PC-9 (cell line): ENCODE results near the gene PKNOX2. TPM values are rescaled to one million over a fixed set of nuclear protein-coding genes. Genes with fewer than 3 reads are reported as not detected.

Experiments used
- BruUV-seq: library from RNA; stranded (reverse); fragments of 400-500 nt; replicated peaks from 2 replicates; lab custom pipeline; 2021; lab: Mats Ljungman, UMichigan
- CTCF ChIA-PET: fragments of 300-600 bp; sonication (Branson Sonifier 250); formaldehyde crosslinking; loops from one replicate; lab custom pipeline; 2022; ENCODE audit warnings: antibody characterized with exemption; lab: Charles Lee
- POLR2A ChIA-PET: fragments of 300-600 bp; sonication (Branson Sonifier 250); formaldehyde crosslinking; loops from one replicate; lab custom pipeline; 2022; ENCODE audit warnings: antibody characterized with exemption; ENCODE audit not compliant: unreplicated experiment; lab: Charles Lee
- DNase-seq, 2 experiments: peaks; one replicate each; pipeline versions ENCODE4 v3.0.0 to v3.0.0-alpha.2; 2015 to 2022; ENCODE audit warnings: mixed read lengths in 1 of 2
- H2AFZ ChIP-seq: fragments of 200-600 bp; sonication (generic); 2 replicates; pipeline ENCODE4 v1.8.1; 2017; ENCODE audit warnings: antibody characterized with exemption
- H3F3A ChIP-seq: fragments of 200-600 bp; sonication (generic); 2 replicates; pipeline ENCODE4 v1.8.1; 2017; ENCODE audit warnings: antibody characterized with exemption, mild to moderate bottlenecking, low read depth; ENCODE audit not compliant: insufficient read depth
- H3K27ac ChIP-seq: fragments of 200-600 bp; sonication (generic); 2 replicates; pipeline ENCODE4 v1.6.1; 2016; ENCODE audit warnings: mixed run types
- H3K27me3 ChIP-seq: fragments of 200-600 bp; sonication (generic); 2 replicates; pipeline ENCODE4 v1.6.1; 2016; ENCODE audit warnings: low read depth, mixed run types; ENCODE audit not compliant: insufficient read depth
- H3K36me3 ChIP-seq: fragments of 200-600 bp; sonication (generic); 2 replicates; pipeline ENCODE4 v1.6.1; 2016; ENCODE audit warnings: low read depth, mixed run types
- H3K4me1 ChIP-seq: fragments of 200-600 bp; sonication (generic); replicated peaks from 2 replicates; pipeline ENCODE4 v1.6.1; 2016; ENCODE audit warnings: mixed run types; ENCODE audit not compliant: insufficient read depth
- H3K4me2 ChIP-seq: fragments of 200-600 bp; sonication (generic); 2 replicates; pipeline ENCODE4 v1.6.1; 2017; ENCODE audit warnings: mixed run types
- H3K4me3 ChIP-seq: fragments of 200-600 bp; sonication (generic); 2 replicates; pipeline ENCODE4 v1.6.1; 2016; ENCODE audit warnings: mixed run types
- H3K79me2 ChIP-seq: fragments of 200-600 bp; sonication (generic); 2 replicates; pipeline ENCODE4 v1.6.1; 2017; ENCODE audit warnings: low read depth, mixed run types
- H3K9me2 ChIP-seq: fragments of 200-600 bp; sonication (generic); 2 replicates; pipeline ENCODE4 v1.8.1; 2017; ENCODE audit warnings: mild to moderate bottlenecking; ENCODE audit not compliant: insufficient read depth
- H3K9me3 ChIP-seq: fragments of 200-600 bp; sonication (generic); 2 replicates; pipeline ENCODE4 v1.8.1; 2016; ENCODE audit warnings: low read depth; ENCODE audit not compliant: insufficient read depth
- H4K20me1 ChIP-seq: fragments of 200-600 bp; sonication (generic); 2 replicates; pipeline ENCODE4 v1.8.1; 2017; ENCODE audit not compliant: insufficient read depth
- CTCF ChIP-seq: fragments of 200-600 bp; sonication (generic); conservative IDR thresholded peaks from 2 replicates; pipeline ENCODE4 v1.6.1; 2017; ENCODE audit warnings: mixed run types, antibody characterized with exemption, mild to moderate bottlenecking, moderate library complexity
- EZH2 ChIP-seq: fragments of 200-600 bp; sonication (generic); IDR thresholded peaks from 2 replicates; pipeline ENCODE4 v1.8.0; 2017; ENCODE audit warnings: antibody characterized with exemption, low read depth
- intact Hi-C: fragments of 100-400 bp; cut with micrococcal nuclease; formaldehyde crosslinking; loops from one replicate; pipeline ENCODE4 v1.10.0; 2022; ENCODE audit not compliant: unreplicated experiment
- total RNA-seq: library from RNA; stranded (reverse); gene quantifications from 2 replicates; pipeline ENCODE4 v1.2.3, GENCODE V29; 2021

PKNOX2 gene
- total RNA-seq, 1 experiment from 2014 or later, result not detected

- TF ChIP-seq CTCF (no peak), EZH2 (no peak)
- Histone ChIP-seq H3K4me3 (no peak overlapping the region), H3K27me3 (no peaks in the 10 kb centered on the region), H3K9me3 (no peaks in the 10 kb centered on the region), H3K4me1 (no peaks in the 10 kb centered on the region), H3F3A (no peaks in the 10 kb centered on the region), H2AFZ (no peak overlapping the region), H3K79me2 (no peaks in the 10 kb centered on the region), H3K4me2 (no peak overlapping the region), H3K27ac (no peak overlapping the region), H3K36me3 (no peaks in the 10 kb centered on the region), H4K20me1 (no peaks in the 10 kb centered on the region), H3K9me2 (no peaks in the 10 kb centered on the region)
- intact Hi-C loops, result no loop called here
- DNase-seq, result no peak
- ChIA-PET CTCF (no interaction called here), POLR2A (no interaction called here)
- no TSS peak for BruUV-seq
Observed at GRCh38 chr11:125315079-125315740, 150.7 kb downstream of the PKNOX2 start.

- Histone ChIP-seq H3K4me1 (no peaks in the 10 kb centered on the region), H2AFZ (no peak overlapping the region), H3K79me2 (no peaks in the 10 kb centered on the region), H3K4me3 (no peak overlapping the region), H3K27ac (no peak overlapping the region), H3K9me2 (no peaks in the 10 kb centered on the region), H3K9me3 (no peaks in the 10 kb centered on the region), H3F3A (no peaks in the 10 kb centered on the region), H3K36me3 (no peaks in the 10 kb centered on the region), H3K4me2 (no peak overlapping the region), H4K20me1 (no peaks in the 10 kb centered on the region), H3K27me3 (peaks cover 9% of the 10 kb centered on the region)
- ChIA-PET CTCF (no interaction called here), POLR2A (no interaction called here)
- TF ChIP-seq CTCF (no peak), EZH2 (no peak)
- DNase-seq, result no peak
- no TSS peak for BruUV-seq
- intact Hi-C loops, result no loop called here
Observed at GRCh38 chr11:125317416-125317815, 152.9 kb downstream of the PKNOX2 start.

GRCh38 chr11:125319649-125320048 is 155.1 kb downstream of the PKNOX2 start:
- no peaks in the 10 kb centered on the region for H3F3A ChIP-seq
- BruUV-seq, result no TSS peak
- H3K9me3 ChIP-seq, result no peaks in the 10 kb centered on the region
- DNase-seq, result no peak
- POLR2A ChIA-PET, result no interaction called here
- no peaks in the 10 kb centered on the region for H3K79me2 ChIP-seq
- no peak overlapping the region for H2AFZ ChIP-seq
- no peak overlapping the region for H3K4me3 ChIP-seq
- no peaks in the 10 kb centered on the region for H4K20me1 ChIP-seq
- no peak overlapping the region for H3K4me2 ChIP-seq
- H3K9me2 ChIP-seq, result no peaks in the 10 kb centered on the region
- intact Hi-C loops, result no loop called here
- H3K4me1 ChIP-seq, result no peaks in the 10 kb centered on the region
- CTCF ChIA-PET, result no interaction called here
- H3K27ac ChIP-seq, result no peak overlapping the region
- H3K27me3 ChIP-seq, result peaks cover 9% of the 10 kb centered on the region
- no peaks in the 10 kb centered on the region for H3K36me3 ChIP-seq
- TF ChIP-seq EZH2, result no peak
